ENCODE data around the gene RUNX2.
A peak's percentile ranks its signal among the peaks of the same experiment; 100 is the strongest.

RUNX2 gene

DNA sequence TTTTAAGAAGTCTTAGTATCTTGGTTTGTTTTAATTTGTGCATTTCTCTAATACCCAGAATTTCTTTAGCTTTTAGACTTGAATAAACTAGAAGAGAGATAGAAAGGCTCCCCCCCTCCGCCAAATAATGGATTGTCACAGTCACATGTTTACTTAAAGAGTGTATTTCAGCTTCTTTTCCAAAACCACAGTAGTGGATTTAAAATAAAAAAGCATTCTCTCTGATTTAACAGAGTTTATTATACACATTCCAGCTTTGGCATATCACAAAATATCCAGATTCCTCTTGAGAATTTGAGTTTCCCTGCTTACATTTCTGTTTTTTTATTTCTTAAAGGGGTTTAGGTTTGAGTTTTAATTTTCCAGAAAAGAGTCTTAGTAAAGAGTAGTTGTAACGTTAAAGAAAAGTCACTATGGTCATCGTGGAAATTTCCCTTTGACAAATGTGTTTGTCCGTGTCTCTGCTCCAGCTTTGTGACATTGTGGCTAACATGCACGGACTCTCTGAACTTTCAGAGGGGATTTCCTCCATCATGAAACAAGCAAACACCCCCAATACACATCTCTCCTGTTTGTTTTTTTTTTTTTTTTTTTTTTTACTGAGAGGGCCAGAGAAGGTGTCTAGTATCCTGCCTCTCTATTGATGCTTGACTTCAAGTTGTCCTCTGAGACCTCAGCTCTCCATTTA lies 163.1 kb downstream of the RUNX2 start:
- DNase-seq: no peak

DNA sequence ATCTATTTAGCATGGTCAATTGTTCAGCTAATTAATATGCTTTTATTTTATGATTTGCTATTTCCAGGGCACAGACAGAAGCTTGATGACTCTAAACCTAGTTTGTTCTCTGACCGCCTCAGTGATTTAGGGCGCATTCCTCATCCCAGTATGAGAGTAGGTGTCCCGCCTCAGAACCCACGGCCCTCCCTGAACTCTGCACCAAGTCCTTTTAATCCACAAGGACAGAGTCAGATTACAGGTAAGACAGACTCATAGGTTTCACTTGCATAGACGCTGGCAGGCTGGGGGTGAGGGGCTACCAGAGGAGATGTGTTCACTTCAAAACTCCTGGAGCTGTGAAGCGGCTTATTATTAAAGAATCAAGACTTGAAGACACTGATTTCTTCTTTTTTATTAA lies 163.7 kb downstream of the RUNX2 start:
- no peak for DNase-seq

DNA sequence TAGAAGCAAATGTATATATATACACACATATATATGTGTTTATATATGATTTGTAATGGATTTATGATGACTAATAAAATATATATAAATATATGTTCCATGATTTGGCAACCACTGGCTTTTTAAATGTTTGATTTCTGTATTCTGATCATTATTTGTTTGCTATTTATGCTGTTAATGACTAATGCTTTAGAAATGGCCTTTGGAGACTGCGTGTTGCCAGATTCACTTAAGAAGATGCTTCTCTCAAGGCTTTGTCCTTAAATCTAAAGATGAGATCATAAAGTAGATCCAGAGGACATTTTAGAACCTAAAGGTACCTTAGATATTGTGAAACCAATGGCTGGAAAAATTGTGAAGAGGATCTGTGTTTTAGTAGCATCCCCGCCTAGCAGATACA lies 165.6 kb downstream of the RUNX2 start:
- no peak for DNase-seq

DNA sequence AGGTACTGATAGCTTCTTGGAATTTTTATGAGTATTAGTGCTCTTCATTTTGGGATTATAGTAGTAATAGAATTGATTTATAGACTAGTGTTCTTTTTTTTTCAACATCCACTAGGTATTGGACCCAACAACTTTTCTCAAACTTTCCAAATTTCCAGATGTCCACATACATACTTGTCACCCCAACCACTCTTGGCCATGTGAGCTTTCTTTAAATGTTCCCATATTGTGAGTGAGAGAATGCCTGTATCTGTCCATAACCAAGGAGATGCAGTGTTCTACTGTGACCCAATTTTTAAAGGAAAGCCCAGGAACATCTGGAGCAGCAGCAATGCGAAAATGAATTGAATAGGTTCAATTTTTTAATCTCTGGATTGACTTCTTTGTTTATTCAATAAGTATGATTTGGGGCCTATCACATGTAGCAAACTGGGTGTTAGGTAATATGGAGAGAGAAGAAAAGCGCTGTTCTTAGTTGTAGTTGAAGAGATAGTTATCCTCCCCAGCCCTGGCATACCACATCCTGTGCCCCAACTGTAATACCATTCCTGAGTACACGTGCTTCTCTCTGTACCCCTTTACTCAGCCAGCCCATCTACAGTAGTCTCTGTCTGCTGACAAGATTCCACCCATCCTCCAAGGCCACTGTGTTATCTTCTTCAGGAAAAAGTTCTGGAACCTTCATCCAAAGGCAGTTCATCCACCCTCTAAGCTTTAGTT lies 166.4 kb downstream of the RUNX2 start:
- peak; percentile 91 for DNase-seq

DNA sequence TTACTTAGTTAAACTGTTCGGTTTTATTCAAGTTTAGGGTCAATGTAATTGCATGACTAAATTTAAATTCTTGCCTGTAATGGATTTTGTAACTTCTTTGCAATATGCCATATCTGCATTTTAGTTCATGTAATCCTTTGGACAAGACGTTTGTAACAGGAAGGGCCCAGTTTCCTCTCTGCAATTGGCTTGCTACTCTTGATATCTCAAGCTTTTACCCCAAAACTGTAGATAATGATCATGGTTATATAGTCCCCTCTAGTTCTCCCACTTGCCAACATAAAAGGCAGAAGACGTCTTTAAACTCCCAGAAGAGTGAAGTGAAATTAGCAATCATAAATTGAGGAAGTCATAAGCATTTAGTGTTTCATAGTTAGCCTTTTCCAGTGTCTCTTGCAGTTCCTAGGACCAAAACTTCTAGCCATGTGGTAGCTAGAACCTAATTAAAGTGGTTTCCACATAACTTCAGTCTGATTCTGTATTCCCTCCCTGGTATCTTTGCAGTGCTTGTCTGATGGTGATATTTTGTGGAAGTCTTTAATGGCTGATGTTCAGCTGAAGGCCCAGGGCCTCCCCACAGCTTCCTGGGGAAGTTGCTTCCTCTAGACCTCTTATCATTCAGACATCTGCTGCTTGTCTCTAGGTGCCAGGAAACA lies 167.4 kb downstream of the RUNX2 start:
- DNase-seq: peak; percentile 99

DNA sequence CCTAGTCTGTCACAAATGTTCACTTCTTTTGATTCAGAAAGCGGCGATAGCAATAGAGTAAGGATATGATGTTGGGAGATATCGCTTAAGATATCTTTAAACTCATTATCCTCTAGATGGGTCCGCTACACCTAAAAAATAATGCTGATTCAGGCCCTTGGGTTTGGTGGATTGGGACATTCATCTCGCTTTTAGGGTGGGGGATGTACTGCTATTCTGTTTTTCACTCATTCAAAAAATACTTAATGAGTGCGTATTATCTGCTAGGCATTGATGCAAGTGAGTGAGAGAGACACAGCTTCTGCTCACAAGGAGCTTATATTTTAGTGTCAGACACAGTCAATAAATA lies 167.9 kb downstream of the RUNX2 start:
- DNase-seq: no peak

GRCh38 chr6:45498591-45498990 lies 170.5 kb downstream of the RUNX2 start:
- no peak for DNase-seq

DNA sequence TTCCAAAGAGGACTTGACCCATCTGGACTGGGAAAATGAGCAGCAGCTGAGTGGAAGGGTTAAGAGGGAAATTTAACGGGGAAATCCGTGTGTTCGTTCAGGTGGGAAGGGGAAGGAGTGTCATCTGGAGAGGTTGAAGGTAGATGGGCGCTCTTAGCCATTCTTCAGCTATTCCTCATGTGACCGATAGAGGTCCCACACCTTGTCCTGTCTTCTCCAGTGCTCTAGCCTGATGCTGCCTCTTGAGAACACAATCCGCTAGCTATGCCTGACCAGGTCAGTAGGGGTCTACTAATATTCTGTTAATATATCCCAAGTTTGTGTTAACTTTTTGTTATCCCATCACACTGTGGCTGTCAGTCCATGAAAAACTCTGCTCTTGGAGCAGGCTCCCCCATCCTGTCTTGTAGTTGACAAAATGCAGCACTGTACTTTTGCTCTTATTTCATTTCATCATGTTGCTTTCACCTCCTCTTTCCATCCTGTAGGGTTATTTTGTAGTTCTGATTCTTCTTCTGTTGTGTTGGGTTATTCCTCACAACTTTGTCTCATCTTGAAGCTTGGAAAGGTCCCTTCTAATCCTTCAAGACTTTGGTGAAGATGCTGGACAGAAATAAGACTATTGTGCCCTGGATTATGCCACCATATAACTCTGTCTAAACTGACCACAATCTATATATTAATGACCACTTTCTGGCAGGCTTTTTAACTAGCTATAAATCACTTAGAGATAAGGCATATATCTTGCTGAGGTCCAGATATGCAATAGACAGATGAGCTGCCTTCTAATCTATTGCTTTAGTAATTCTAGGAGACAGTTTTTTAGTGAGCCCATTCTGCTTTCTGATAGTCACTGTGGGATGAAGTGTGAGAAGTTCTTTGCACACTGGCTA lies 173.0 kb downstream of the RUNX2 start:
- no peak for DNase-seq

GRCh38 chr6:45502456-45502855 lies 174.3 kb downstream of the RUNX2 start:
- no peak for DNase-seq

DNA sequence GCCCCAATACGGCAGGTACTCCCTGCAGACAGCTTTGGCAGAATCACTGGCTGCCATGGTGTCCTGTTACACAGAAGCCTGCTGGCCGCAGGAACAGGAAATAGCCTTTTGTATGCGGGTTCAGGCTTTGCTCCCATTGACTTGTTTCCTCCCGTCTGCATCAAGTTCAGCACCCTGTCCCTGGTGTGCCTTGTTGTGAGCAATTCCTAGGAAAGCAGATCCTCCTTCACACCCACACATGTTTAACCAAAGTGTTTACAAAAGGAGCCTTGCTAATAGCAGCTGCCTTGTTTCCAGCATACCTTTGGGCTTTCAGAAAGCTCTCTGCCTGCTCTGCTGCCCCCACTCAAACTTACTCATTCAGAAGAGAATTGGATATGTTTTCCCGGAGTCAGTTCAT lies 176.8 kb downstream of the RUNX2 start:
- DNase-seq: peak; percentile 56

- DNase-seq: no peak
Measured at GRCh38 chr6:45505470-45505869, 177.3 kb downstream of the RUNX2 start.

DNA sequence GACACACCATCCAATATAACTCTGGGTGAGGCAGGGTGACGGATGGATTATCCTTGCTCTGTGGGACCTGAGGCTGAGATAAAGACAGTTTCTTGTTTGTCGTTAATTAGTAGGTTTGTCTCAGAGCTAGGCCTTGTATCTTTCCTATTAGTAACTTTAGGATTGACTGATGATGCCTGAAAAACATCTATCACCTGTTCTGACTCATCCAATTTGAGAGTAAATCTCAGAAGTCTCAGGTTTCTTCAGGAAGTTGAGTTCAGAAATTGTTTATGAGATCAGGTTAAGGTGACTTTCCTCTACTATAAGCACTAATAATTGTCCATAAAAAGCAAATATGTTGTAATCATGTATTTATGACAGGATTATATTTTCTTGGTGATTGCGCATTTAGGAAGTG lies 179.1 kb downstream of the RUNX2 start:
- no peak for DNase-seq

GRCh38 chr6:45509426-45509825 lies 181.3 kb downstream of the RUNX2 start:
- no peak for DNase-seq

DNA sequence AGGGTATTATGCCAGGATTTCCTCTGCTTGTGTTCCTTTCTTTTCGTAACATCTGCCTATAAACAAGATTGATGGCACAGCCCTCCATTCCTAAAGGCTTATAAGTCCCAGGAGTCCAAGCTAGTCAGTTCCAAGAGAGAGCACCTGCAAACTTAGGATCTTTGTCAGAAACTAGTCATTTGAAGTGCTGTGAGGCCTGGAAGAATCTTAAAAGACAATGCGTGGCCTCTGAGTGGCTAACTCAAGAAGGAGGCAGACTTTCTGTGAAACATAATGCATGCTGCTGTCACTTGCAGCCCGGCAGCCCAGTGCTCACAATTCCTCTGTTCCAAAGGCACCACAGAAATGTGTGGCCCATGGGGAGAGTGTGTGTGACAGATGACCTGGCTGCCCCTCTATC lies 184.6 kb downstream of the RUNX2 start:
- no peak for DNase-seq

- DNase-seq: no peak
Measured at GRCh38 chr6:45513213-45513618, 185.1 kb downstream of the RUNX2 start.

- DNase-seq: no peak
Measured at GRCh38 chr6:45513843-45514242, 185.7 kb downstream of the RUNX2 start.

DNA sequence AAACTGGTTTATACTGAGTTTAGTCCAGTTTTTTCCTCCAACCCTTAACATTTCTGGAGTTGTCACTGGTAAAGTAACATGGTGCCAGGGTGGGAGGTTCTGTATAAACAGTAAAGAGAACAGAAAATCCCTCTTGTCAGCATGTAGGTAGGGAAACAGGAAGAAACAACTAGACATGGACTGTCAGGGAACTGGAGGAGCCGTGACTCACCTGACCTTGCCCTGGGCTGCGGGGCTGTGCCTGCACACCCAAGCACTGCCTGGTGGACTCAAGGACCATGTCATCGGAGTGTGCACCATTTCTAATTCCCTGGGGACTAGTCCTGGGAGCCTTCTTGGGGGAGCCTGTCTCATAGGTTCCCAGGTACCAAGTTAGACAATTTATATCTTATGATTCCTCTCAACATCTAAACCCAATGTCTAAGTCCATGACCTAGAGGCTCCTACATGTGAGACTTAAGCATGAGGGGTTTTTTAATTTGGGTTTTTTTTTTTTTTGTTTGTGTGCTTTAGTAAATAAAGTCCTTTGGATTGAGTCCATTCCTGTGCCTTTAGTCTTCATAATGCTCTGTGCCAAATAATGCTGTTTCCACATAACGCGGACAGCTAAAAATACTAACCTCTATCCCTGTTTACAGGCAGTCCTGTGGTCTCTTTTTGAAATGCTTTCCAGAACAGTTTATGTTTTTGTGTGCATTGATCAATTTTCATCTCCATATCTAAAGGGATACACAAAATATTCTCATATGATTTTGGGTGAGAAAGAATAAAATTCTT lies 186.5 kb downstream of the RUNX2 start:
- no peak for DNase-seq

GRCh38 chr6:45518013-45518720 lies 190.0 kb downstream of the RUNX2 start:
- no peak for DNase-seq

DNA sequence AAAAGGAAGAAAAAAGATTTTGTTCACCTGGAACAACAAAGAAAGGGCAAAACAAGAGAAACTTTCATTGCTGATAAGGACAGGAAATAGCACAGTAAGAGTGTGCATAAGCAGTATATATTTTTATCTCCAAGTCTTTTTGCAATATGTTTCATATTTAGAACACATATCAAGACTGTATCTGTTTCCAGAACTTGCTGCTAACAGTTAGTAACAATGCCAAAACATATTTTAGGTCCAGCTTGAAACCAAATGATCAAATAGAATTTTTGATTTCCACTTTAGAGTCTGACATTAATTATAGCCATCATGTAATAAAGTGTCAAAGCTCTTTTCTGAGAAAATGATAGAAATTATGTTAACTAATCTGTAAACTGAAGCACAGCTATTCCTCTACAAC lies 193.1 kb downstream of the RUNX2 start:
- no peak for DNase-seq

- DNase-seq: no peak
Measured at GRCh38 chr6:45522486-45522885, 194.4 kb downstream of the RUNX2 start.

DNA sequence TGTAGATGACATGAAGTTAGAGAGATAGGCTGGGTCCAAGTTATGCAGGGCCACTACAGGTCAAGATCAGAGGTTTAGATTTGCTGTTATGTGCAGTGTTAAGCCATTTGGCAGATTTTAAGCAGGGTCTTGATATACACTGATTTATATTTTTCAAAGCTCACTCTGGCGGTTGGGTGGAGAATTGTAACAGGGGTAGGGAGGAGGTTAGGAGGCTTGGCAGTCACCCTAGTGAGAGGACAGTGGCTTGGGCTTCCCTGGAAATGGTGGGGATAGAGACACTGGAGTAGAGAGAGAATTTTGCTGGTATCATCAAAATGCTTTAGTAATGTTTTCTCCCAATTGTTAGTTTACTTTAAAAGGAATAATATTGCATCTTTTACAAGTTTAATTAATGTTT lies 199.1 kb downstream of the RUNX2 start:
- DNase-seq: no peak

All from GF-D8 (cell line).